ENCODE results near the gene OLFML2B.

OLFML2B gene

GRCh38 chr1:162003830-162004215, 19.8 kb downstream of the OLFML2B start:
- DNase-seq: peak; percentile 20

- DNase-seq: no peak
Measured at GRCh38 chr1:162003061-162003829, 20.4 kb downstream of the OLFML2B start.

- no peak for DNase-seq
Measured at GRCh38 chr1:162000053-162000420, 23.6 kb downstream of the OLFML2B start.

- DNase-seq: no peak
Measured at GRCh38 chr1:161999301-162000052, 24.2 kb downstream of the OLFML2B start.

- DNase-seq: no peak
Measured at GRCh38 chr1:161998811-161999210, 24.9 kb downstream of the OLFML2B start.

GRCh38 chr1:161997152-161997551, 26.5 kb downstream of the OLFML2B start:
- DNase-seq: no peak

- DNase-seq: no peak
Measured at GRCh38 chr1:161994175-161994668, 29.4 kb downstream of the OLFML2B start.

GRCh38 chr1:161993576-161993975, 30.1 kb downstream of the OLFML2B start:
- DNase-seq: no peak

GRCh38 chr1:161989786-161990185, 33.9 kb downstream of the OLFML2B start:
- DNase-seq: no peak

- peak; percentile 14 for DNase-seq
Measured at GRCh38 chr1:161989108-161989507, 34.6 kb downstream of the OLFML2B start.

GRCh38 chr1:161988413-161988812, 35.3 kb downstream of the OLFML2B start:
- no peak for DNase-seq

GRCh38 chr1:161987872-161988271, 35.8 kb downstream of the OLFML2B start:
- no peak for DNase-seq

GRCh38 chr1:161987303-161987702, 36.4 kb downstream of the OLFML2B start:
- DNase-seq: no peak

- no peak for DNase-seq
Measured at GRCh38 chr1:161986328-161986727, 37.3 kb downstream of the OLFML2B start.

GRCh38 chr1:161985301-161985822, 38.3 kb downstream of the OLFML2B start:
- no peak for DNase-seq

- no peak for DNase-seq
Measured at GRCh38 chr1:161983725-161984124, 39.9 kb downstream of the OLFML2B start.

GRCh38 chr1:161982917-161983316, 40.8 kb downstream of the OLFML2B start:
- DNase-seq: no peak

- DNase-seq: no peak
Measured at GRCh38 chr1:161982507-161982895, 41.2 kb downstream of the OLFML2B start.

GRCh38 chr1:161981735-161982506, 41.7 kb downstream of the OLFML2B start:
- no peak for DNase-seq

- DNase-seq: no peak
Measured at GRCh38 chr1:161981126-161981525, 42.5 kb downstream of the OLFML2B start.

- no peak for DNase-seq
Measured at GRCh38 chr1:161978011-161978790, 45.5 kb downstream of the OLFML2B start.

Measured in hematopoietic multipotent progenitor cell treated with erythropoietin and hydrocortisone succinate and interleukin-3 and kit ligand, for 8 days (in vitro differentiated cells).